Effector memory CD8-positive, alpha-beta T cell (primary cell): ENCODE measurements around the gene SPNS1.
"Not testable (repeated sequence)": the region's sequence is repeated elsewhere in the genome, so short reads cannot be mapped to it uniquely, and the experiment has no call there.

Experiments
- ATAC-seq: fragments of 150-1000 bp; cut with Tn5 transposase; replicated peaks from 2 replicates; pipeline ENCODE4 v1.10.0; 2021; ENCODE audit warnings: mild to moderate bottlenecking, moderate library complexity
- DNase-seq, 3 experiments: peaks; one replicate each; pipeline ENCODE4 v3.0.0; 2021
- H3K27ac Mint-ChIP-seq, 2 donors: one replicate each; pipeline ENCODE4 v1.8.0; 2022; ENCODE audit warnings: mild to moderate bottlenecking in 2 of 2, mixed read lengths in 2 of 2, moderate library complexity in 2 of 2
- H3K27me3 Mint-ChIP-seq, 2 donors: one replicate each; pipeline ENCODE4 v1.8.0; 2022; ENCODE audit warnings: mixed read lengths in 2 of 2
- H3K36me3 Mint-ChIP-seq: one replicate; pipeline ENCODE4 v1.8.0; 2022; ENCODE audit warnings: mild to moderate bottlenecking, moderate library complexity, mixed read lengths; ENCODE audit not compliant: insufficient read depth
- H3K4me1 Mint-ChIP-seq, 2 donors: one replicate each; pipeline ENCODE4 v1.8.0; 2022; ENCODE audit warnings: low read depth in 2 of 2, mixed read lengths in 2 of 2
- H3K4me3 Mint-ChIP-seq, 2 donors: one replicate each; pipeline ENCODE4 v1.8.0; 2022; ENCODE audit warnings: mild to moderate bottlenecking in 2 of 2, mixed read lengths in 2 of 2, moderate library complexity in 2 of 2
- H3K9me3 Mint-ChIP-seq, 2 donors: one replicate each; pipeline ENCODE4 v1.8.0; 2022; ENCODE audit warnings: mixed read lengths in 2 of 2

The SPNS1 gene

DNA sequence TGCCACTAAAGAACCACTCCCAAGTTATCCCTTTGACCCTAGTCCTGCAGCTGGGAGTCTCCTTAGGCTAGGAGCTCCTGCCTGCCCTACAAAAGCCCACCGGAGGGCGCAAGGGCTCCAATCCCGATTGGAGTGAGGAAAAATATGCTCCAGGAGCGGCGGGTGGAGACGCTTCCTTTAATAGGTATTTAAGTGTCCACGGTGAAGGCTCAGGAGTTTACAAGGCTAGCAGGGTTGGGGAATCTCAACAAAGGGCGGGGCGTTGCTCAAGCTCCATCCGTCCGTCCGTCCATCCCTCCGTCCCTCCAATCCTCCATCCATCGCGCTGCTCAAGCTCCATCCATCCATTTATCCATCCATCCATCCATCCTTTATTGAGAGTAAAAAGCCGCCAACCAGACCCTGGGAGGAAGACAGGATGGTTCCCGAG, 556 bp upstream of the SPNS1 start:
- Mint-ChIP-seq H3K4me3 (peak overlapping the region; percentile 98 to 99), H3K4me1 (peaks cover 30 to 33% of the 10 kb centered on the region in 2 donors), H3K36me3 (peaks cover 6% of the 10 kb centered on the region), H3K27me3 (no peaks in the 10 kb centered on the region), H3K27ac (peak overlapping the region; percentile 98), H3K9me3 (no peaks in the 10 kb centered on the region)
- peak; percentile 8 for ATAC-seq
- DNase-seq, result no peak

- no peaks in the 10 kb centered on the region for H3K27me3 Mint-ChIP-seq
- H3K4me1 Mint-ChIP-seq, result peaks cover 30 to 33% of the 10 kb centered on the region in 2 donors
- ATAC-seq, result no peak
- H3K4me3 Mint-ChIP-seq, result peak overlapping the region; percentile 98 to 99
- no peak for DNase-seq
- peaks cover 9% of the 10 kb centered on the region for H3K36me3 Mint-ChIP-seq
- no peaks in the 10 kb centered on the region for H3K9me3 Mint-ChIP-seq
- H3K27ac Mint-ChIP-seq, result peak overlapping the region; percentile 98
Observed at GRCh38 chr16:28975158-28975599, 601 bp downstream of the SPNS1 start.

- H3K27ac Mint-ChIP-seq, result no peak overlapping the region
- peaks cover 24% of the 10 kb centered on the region for H3K36me3 Mint-ChIP-seq
Observed at GRCh38 chr16:28977703-28978662, 3.4 kb downstream of the SPNS1 start.

DNA sequence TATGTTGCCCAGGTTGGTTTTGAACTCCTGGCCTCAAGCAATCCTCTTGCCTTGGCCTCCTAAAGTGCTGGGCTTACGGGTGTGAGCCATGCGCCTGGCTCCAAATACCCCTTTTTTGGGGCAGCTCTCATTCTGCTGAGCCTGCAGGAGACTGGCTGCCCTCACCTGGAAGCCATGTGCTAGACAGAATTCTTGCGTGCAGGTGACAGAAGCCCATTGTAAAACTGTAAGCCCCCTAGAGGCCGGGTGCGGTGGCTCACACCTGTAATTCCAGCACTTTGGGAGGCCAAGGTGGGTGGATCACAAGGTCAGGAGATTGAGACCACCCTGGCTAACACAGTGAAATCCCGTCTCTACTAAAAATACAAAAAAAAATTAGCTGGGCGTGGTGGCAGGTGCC, 5.8 kb downstream of the SPNS1 start:
- ATAC-seq, H3K4me3 Mint-ChIP-seq, DNase-seq, H3K27me3 Mint-ChIP-seq, H3K9me3 Mint-ChIP-seq: not testable (repeated sequence)
- H3K36me3 Mint-ChIP-seq, result peaks cover 19% of the 10 kb centered on the region
- H3K27ac Mint-ChIP-seq, result peak overlapping the region in 1 of 2 donors; percentile 77
- peaks cover 37 to 41% of the 10 kb centered on the region in 2 donors for H3K4me1 Mint-ChIP-seq

More at GRCh38 chr16:28977703-28978662, 3.4 kb downstream of the SPNS1 start:
- ATAC-seq, result no peak
- H3K4me3 Mint-ChIP-seq, result no peak overlapping the region
- H3K27me3 Mint-ChIP-seq, result no peaks in the 10 kb centered on the region
- no peaks in the 10 kb centered on the region for H3K9me3 Mint-ChIP-seq
- no peak for DNase-seq
- H3K4me1 Mint-ChIP-seq, result peaks cover 33 to 36% of the 10 kb centered on the region in 2 donors

GRCh38 chr16:28980929-28981328, 6.4 kb downstream of the SPNS1 start:
- no peaks in the 10 kb centered on the region for H3K9me3 Mint-ChIP-seq
- H3K4me1 Mint-ChIP-seq, result peaks cover 37 to 41% of the 10 kb centered on the region in 2 donors
- H3K27me3 Mint-ChIP-seq, result no peaks in the 10 kb centered on the region
- peaks cover 24% of the 10 kb centered on the region for H3K36me3 Mint-ChIP-seq
- DNase-seq (no peak), ATAC-seq (no peak)
- H3K27ac Mint-ChIP-seq, result no peak overlapping the region
- H3K4me3 Mint-ChIP-seq, result no peak overlapping the region

DNA sequence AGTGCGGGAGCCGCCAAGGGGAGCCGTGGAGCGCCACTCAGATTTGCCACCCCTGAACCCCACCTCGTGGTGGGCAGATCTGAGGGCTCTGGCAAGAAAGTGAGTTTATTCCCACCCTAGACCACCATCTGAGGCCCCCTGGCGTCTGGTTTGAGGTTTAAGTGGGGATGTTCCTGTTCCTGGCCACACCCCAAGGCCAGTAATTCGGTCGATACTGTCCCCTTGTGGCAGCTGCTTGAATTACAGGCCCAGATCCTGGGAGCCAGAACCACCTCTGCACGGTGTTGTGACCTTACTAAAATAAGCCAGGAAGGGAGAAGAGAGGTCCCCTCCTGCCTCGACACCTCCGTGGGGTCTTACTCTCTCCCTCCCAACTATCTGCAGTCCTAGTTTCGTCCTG, 6.9 kb downstream of the SPNS1 start:
- peak overlapping the region in 1 of 2 donors; percentile 68 for H3K27ac Mint-ChIP-seq
- no peak for DNase-seq
- H3K27me3 Mint-ChIP-seq, result no peaks in the 10 kb centered on the region
- H3K36me3 Mint-ChIP-seq, result peaks cover 27% of the 10 kb centered on the region
- ATAC-seq, result no peak
- H3K9me3 Mint-ChIP-seq, result no peaks in the 10 kb centered on the region
- no peak overlapping the region for H3K4me3 Mint-ChIP-seq
- H3K4me1 Mint-ChIP-seq, result peaks cover 41 to 44% of the 10 kb centered on the region in 2 donors

DNA sequence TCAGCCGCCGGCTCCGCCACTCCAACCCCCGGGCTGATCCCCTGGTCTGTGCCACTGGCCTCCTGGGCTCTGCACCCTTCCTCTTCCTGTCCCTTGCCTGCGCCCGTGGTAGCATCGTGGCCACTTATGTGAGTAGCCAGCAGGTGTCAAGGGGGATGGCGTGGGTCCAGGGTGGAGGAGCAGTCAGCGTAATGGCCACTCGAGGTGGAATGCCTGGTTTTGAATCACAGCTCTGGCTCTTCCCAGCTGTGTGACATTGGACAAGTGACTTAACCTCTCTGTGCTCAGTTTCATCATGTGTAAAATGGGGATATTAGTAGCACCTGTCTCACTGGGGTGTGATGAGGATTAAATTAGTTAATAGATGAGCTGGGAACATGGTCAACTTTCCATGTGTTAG, 7.8 kb downstream of the SPNS1 start:
- ATAC-seq (no peak), DNase-seq (no peak)
- Mint-ChIP-seq H3K4me3 (no peak overlapping the region), H3K4me1 (peaks cover 44 to 46% of the 10 kb centered on the region in 2 donors), H3K9me3 (peaks cover 4 to 6% of the 10 kb centered on the region in 2 donors), H3K27ac (peak overlapping the region; percentile 68 to 97), H3K36me3 (peaks cover 36% of the 10 kb centered on the region), H3K27me3 (no peaks in the 10 kb centered on the region)

DNA sequence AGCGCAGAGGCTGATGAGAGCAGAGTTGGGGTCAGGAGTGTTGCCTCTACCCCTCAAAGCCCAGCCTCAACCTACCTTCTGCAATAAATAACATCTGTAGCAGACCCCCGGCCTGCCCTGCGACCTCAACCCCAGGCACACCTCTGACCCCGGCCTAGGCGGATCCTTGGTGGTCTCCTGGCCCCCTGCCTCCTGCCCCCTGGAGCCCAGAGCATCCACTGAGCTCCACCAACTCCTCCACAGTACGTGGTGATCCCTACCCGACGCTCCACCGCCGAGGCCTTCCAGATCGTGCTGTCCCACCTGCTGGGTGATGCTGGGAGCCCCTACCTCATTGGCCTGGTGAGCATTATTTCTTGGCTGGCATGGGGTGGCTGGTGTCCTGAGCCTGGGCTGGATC, 8.4 kb downstream of the SPNS1 start:
- no peak for ATAC-seq
- peaks cover 6 to 10% of the 10 kb centered on the region in 2 donors for H3K9me3 Mint-ChIP-seq
- peak overlapping the region in 1 of 2 donors; percentile 99 for H3K4me3 Mint-ChIP-seq
- DNase-seq, result no peak
- peaks cover 42% of the 10 kb centered on the region for H3K36me3 Mint-ChIP-seq
- H3K4me1 Mint-ChIP-seq, result peaks cover 46% of the 10 kb centered on the region in 2 donors
- peak overlapping the region; percentile 92 to 97 for H3K27ac Mint-ChIP-seq
- no peaks in the 10 kb centered on the region for H3K27me3 Mint-ChIP-seq

- Mint-ChIP-seq H3K27me3 (no peaks in the 10 kb centered on the region), H3K4me1 (peaks cover 42 to 43% of the 10 kb centered on the region in 2 donors), H3K27ac (peak overlapping the region; percentile 92 to 97), H3K36me3 (peaks cover 49% of the 10 kb centered on the region), H3K9me3 (peaks cover 6 to 10% of the 10 kb centered on the region in 2 donors), H3K4me3 (peak overlapping the region; percentile 98 to 99)
- ATAC-seq (no peak), DNase-seq (no peak)
Observed at GRCh38 chr16:28983644-28984043, 9.1 kb downstream of the SPNS1 start.

- H3K4me3 Mint-ChIP-seq, result peak overlapping the region; percentile 98 to 99
- H3K9me3 Mint-ChIP-seq, result peaks cover 6 to 10% of the 10 kb centered on the region in 2 donors
- no peaks in the 10 kb centered on the region for H3K27me3 Mint-ChIP-seq
- ATAC-seq (no peak), DNase-seq (no peak)
- H3K27ac Mint-ChIP-seq, result peak overlapping the region; percentile 92 to 97
- peaks cover 52% of the 10 kb centered on the region for H3K36me3 Mint-ChIP-seq
- peaks cover 45 to 47% of the 10 kb centered on the region in 2 donors for H3K4me1 Mint-ChIP-seq
Observed at GRCh38 chr16:28984091-28984490, 9.5 kb downstream of the SPNS1 start.

GRCh38 chr16:28984619-28985135, 10.1 kb downstream of the SPNS1 start, which contains the start of gene LAT:
Gene LAT (plus strand): TSS chr16:28985052. CDS start chr16:28985418, 366 bp downstream.
- peak; percentile 62 to 72 (median 71) for DNase-seq
- Mint-ChIP-seq H3K4me1 (peaks cover 50 to 53% of the 10 kb centered on the region in 2 donors), H3K27ac (peak within 1 kb of the TSS; percentile 97), H3K9me3 (peaks cover 6 to 10% of the 10 kb centered on the region in 2 donors), H3K36me3 (peaks cover 55% of the 10 kb centered on the region), H3K27me3 (no peaks in the 10 kb centered on the region), H3K4me3 (peak within 1 kb of the TSS; percentile 98 to 99)
- peak; percentile 82 for ATAC-seq

DNA sequence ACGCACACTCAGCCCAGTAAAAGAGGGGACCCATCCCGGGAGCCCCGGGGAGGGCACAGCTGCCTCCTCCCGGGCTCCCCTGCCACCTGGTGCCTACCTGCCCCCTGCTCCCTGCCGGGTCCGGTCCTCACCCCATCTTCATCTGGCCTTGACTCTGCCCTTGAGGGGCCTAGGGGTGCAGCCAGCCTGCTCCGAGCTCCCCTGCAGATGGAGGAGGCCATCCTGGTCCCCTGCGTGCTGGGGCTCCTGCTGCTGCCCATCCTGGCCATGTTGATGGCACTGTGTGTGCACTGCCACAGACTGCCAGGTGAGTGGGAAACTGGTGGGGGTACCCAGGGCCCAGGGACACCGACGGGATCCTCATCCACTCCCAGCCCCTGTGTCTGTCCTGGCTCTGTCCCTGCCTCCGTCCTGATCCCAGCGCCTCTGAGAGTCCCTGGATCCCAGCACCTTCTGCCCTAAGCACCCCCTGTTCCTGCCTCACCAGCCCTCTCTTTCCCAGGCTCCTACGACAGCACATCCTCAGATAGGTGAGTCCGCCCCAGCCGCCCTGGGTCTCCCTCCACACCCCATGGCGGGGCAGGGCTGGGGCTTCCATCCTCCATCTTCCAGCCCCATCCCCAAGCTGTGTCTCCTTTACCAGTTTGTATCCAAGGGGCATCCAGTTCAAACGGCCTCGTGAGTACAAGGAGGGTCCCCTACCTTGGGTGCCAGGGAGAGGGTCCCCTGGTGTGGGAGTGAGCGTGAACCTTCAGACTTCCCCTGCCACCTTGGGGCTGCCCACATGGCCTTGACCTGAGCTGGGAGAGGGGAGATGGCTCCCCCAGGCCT, 10.8 kb downstream of the SPNS1 start:
- Mint-ChIP-seq H3K4me3 (peak overlapping the region; percentile 98 to 99), H3K27ac (peak overlapping the region; percentile 97), H3K27me3 (no peaks in the 10 kb centered on the region), H3K36me3 (peaks cover 62% of the 10 kb centered on the region), H3K4me1 (peaks cover 58 to 61% of the 10 kb centered on the region in 2 donors), H3K9me3 (peaks cover 6 to 10% of the 10 kb centered on the region in 2 donors)
- peak; percentile 27 for ATAC-seq
- no peak for DNase-seq

- Mint-ChIP-seq H3K27me3 (no peaks in the 10 kb centered on the region), H3K9me3 (peaks cover 6 to 10% of the 10 kb centered on the region in 2 donors), H3K4me1 (peaks cover 61 to 62% of the 10 kb centered on the region in 2 donors), H3K36me3 (peaks cover 62% of the 10 kb centered on the region), H3K27ac (peak overlapping the region; percentile 97), H3K4me3 (peak overlapping the region; percentile 98 to 99)
- DNase-seq (no peak), ATAC-seq (no peak)
Observed at GRCh38 chr16:28986046-28986445, 11.5 kb downstream of the SPNS1 start.
